SK-N-SH (cell line): ENCODE measurements around the gene NFYA.

Experiments used
- EZH2phosphoT487 ChIP-seq: fragments of 200-600 bp; sonication (generic); IDR thresholded peaks from 2 replicates; pipeline ENCODE4 v1.6.1; 2017; ENCODE audit warnings: low read depth, mixed run types, mild to moderate bottlenecking, antibody characterized with exemption, moderate library complexity, borderline replicate concordance
- FOXM1 ChIP-seq: IDR thresholded peaks from 2 replicates; pipeline ENCODE4 v1.4.0; 2012; ENCODE audit warnings: low read depth, mild to moderate bottlenecking
- MXI1 ChIP-seq: IDR thresholded peaks from 2 replicates; pipeline ENCODE4 v1.6.1; 2012; ENCODE audit warnings: mild to moderate bottlenecking, low read depth, low read length, improper control_type of control experiment
- NRF1 ChIP-seq: IDR thresholded peaks from 2 replicates; pipeline ENCODE4 v1.6.1; 2012; ENCODE audit warnings: low read depth, mild to moderate bottlenecking, low read length
- RAD21 ChIP-seq: IDR thresholded peaks from 2 replicates; pipeline ENCODE4 v1.6.1; 2012; ENCODE audit warnings: mild to moderate bottlenecking, low read length
- TAF1 ChIP-seq: IDR thresholded peaks from 2 replicates; pipeline ENCODE4 v1.6.1; 2012; ENCODE audit warnings: low read depth, mild to moderate bottlenecking, low read length, moderate library complexity, borderline replicate concordance
- TF ChIP-seq, protein P1 (sequence below): IDR thresholded peaks from 2 replicates; pipeline ENCODE4 v1.4.0; 2012; ENCODE audit warnings: low read depth, borderline replicate concordance
- TF ChIP-seq, protein P2 (sequence below): fragments of 200-600 bp; sonication (generic); IDR thresholded peaks from 2 replicates; pipeline ENCODE4 v1.6.1; 2017; ENCODE audit warnings: antibody characterized with exemption, mild to moderate bottlenecking, moderate library complexity
- TF ChIP-seq, protein P3 (sequence below): IDR thresholded peaks from 2 replicates; pipeline ENCODE4 v1.4.0; 2012; ENCODE audit warnings: low read depth

DNA sequence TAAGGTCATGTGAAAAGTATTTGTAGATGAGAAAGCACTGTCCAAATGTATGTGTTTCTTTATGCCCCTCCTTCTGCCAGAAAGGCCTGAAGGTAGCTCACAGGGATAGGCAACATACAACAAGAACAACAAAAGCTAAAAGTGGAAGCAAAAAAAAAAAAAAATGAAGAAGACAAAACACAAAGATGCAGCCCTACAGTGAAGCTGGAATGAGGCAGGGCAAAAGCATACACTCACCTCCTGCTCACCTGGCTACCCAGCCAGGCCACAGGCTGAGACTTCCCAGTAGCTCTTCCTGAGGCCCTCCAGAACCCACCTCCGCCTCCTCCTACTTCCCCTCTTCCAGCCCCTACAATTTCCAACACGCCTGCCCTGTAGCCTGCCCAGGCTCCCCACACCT is 36.2 kb upstream of the NFYA start:
- TF ChIP-seq, protein P1, sequence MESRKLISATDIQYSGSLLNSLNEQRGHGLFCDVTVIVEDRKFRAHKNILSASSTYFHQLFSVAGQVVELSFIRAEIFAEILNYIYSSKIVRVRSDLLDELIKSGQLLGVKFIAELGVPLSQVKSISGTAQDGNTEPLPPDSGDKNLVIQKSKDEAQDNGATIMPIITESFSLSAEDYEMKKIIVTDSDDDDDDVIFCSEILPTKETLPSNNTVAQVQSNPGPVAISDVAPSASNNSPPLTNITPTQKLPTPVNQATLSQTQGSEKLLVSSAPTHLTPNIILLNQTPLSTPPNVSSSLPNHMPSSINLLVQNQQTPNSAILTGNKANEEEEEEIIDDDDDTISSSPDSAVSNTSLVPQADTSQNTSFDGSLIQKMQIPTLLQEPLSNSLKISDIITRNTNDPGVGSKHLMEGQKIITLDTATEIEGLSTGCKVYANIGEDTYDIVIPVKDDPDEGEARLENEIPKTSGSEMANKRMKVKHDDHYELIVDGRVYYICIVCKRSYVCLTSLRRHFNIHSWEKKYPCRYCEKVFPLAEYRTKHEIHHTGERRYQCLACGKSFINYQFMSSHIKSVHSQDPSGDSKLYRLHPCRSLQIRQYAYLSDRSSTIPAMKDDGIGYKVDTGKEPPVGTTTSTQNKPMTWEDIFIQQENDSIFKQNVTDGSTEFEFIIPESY, result no peak
- TF ChIP-seq EZH2phosphoT487 (no peak), TAF1 (no peak), NRF1 (no peak), FOXM1 (no peak), RAD21 (no peak), MXI1 (no peak)
- TF ChIP-seq, protein P2, sequence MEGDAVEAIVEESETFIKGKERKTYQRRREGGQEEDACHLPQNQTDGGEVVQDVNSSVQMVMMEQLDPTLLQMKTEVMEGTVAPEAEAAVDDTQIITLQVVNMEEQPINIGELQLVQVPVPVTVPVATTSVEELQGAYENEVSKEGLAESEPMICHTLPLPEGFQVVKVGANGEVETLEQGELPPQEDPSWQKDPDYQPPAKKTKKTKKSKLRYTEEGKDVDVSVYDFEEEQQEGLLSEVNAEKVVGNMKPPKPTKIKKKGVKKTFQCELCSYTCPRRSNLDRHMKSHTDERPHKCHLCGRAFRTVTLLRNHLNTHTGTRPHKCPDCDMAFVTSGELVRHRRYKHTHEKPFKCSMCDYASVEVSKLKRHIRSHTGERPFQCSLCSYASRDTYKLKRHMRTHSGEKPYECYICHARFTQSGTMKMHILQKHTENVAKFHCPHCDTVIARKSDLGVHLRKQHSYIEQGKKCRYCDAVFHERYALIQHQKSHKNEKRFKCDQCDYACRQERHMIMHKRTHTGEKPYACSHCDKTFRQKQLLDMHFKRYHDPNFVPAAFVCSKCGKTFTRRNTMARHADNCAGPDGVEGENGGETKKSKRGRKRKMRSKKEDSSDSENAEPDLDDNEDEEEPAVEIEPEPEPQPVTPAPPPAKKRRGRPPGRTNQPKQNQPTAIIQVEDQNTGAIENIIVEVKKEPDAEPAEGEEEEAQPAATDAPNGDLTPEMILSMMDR, result no peak
- TF ChIP-seq, protein P3, sequence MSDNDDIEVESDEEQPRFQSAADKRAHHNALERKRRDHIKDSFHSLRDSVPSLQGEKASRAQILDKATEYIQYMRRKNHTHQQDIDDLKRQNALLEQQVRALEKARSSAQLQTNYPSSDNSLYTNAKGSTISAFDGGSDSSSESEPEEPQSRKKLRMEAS, result no peak
